IMR-90 (cell line): ENCODE results near the gene MINK1. TPM values are rescaled to one million over a fixed set of nuclear protein-coding genes. Genes with fewer than 3 reads are reported as not detected.

ENCODE experiments used
- ATAC-seq: fragments of 200-7000 bp; cut with Tn5 transposase; 2 replicates; pipeline ENCODE4 v1.9.1; 2020; ENCODE audit warnings: low read depth, mild to moderate bottlenecking, moderate library complexity
- BruUV-seq: library from RNA; stranded (reverse); fragments of 400-500 nt; replicated peaks from 2 replicates; lab custom pipeline; 2021; lab: Mats Ljungman, UMichigan
- CTCF ChIA-PET: fragments of 300-600 bp; formaldehyde crosslinking; extraction: SDS; loops from one replicate; lab custom pipeline; 2021; ENCODE audit warnings: antibody characterized with exemption; lab: Yijun Ruan, JAX
- POLR2A ChIA-PET: fragments of 300-600 bp; sonication (Branson Sonifier 250); formaldehyde crosslinking; loops from one replicate; lab custom pipeline; 2022; ENCODE audit warnings: antibody characterized with exemption; ENCODE audit not compliant: unreplicated experiment; lab: Charles Lee
- DNase-seq: peaks from one replicate; pipeline ENCODE4 v3.0.0; 2013
- H2AFZ ChIP-seq: replicated peaks from 2 replicates; pipeline ENCODE3; 2013; ENCODE audit warnings: low read length, mild to moderate bottlenecking; ENCODE audit not compliant: poor library complexity
- H2AK5ac ChIP-seq: 2 replicates; pipeline ENCODE4 v1.6.1; 2013; ENCODE audit warnings: low read depth, low read length, inconsistent platforms
- H2AK9ac ChIP-seq: replicated peaks from 2 replicates; pipeline ENCODE3; 2013; ENCODE audit warnings: mild to moderate bottlenecking, low read depth, low read length, moderate library complexity; ENCODE audit not compliant: poor library complexity
- H2BK120ac ChIP-seq: 2 replicates; pipeline ENCODE4 v1.6.1; 2013; ENCODE audit warnings: low read depth, low read length, inconsistent platforms
- H2BK15ac ChIP-seq: 3 replicates; pipeline ENCODE4 v1.6.1; 2013; ENCODE audit warnings: low read depth, low read length, inconsistent platforms
- H2BK20ac ChIP-seq: 2 replicates; pipeline ENCODE4 v1.6.1; 2013; ENCODE audit warnings: low read depth, mild to moderate bottlenecking, inconsistent platforms, low read length, moderate library complexity
- H2BK5ac ChIP-seq: 2 replicates; pipeline ENCODE4 v1.6.1; 2013; ENCODE audit warnings: mild to moderate bottlenecking, low read depth, low read length, inconsistent platforms; ENCODE audit not compliant: poor library complexity, severe bottlenecking
- H3K14ac ChIP-seq: replicated peaks from 2 replicates; pipeline ENCODE4 v1.6.1; 2013; ENCODE audit warnings: low read depth, low read length, inconsistent platforms
- H3K18ac ChIP-seq: 2 replicates; pipeline ENCODE4 v1.6.1; 2013; ENCODE audit warnings: low read depth, low read length, control low read depth
- H3K23ac ChIP-seq: 2 replicates; pipeline ENCODE4 v1.6.1; 2013; ENCODE audit warnings: low read depth, low read length, inconsistent platforms
- H3K27ac ChIP-seq: 2 replicates; pipeline ENCODE4 v1.5.1; 2013; ENCODE audit warnings: mild to moderate bottlenecking, control low read depth, low read length; ENCODE audit not compliant: insufficient read depth
- H3K27me3 ChIP-seq: 2 replicates; pipeline ENCODE4 v1.6.1; 2013; ENCODE audit warnings: low read length; ENCODE audit not compliant: control insufficient read depth, insufficient read depth
- H3K36me3 ChIP-seq: 2 replicates; pipeline ENCODE4 v1.6.1; 2013; ENCODE audit warnings: low read length, mixed read lengths; ENCODE audit not compliant: control insufficient read depth, insufficient read depth
- H3K4ac ChIP-seq: 2 replicates; pipeline ENCODE4 v1.6.1; 2013; ENCODE audit warnings: low read depth, low read length, inconsistent platforms
- H3K4me1 ChIP-seq: 2 replicates; pipeline ENCODE4 v1.6.1; 2013; ENCODE audit warnings: low read length, mixed read lengths; ENCODE audit not compliant: control insufficient read depth, insufficient read depth
- H3K4me2 ChIP-seq: 2 replicates; pipeline ENCODE4 v1.6.1; 2013; ENCODE audit warnings: low read depth, mild to moderate bottlenecking, control low read depth, low read length, moderate library complexity
- H3K4me3 ChIP-seq: 2 replicates; pipeline ENCODE4 v1.5.1; 2013; ENCODE audit warnings: low read depth, mild to moderate bottlenecking, control low read depth, low read length, moderate library complexity; ENCODE audit not compliant: insufficient read depth
- H3K56ac ChIP-seq: 2 replicates; pipeline ENCODE4 v1.6.1; 2013; ENCODE audit warnings: low read length, inconsistent platforms; ENCODE audit not compliant: insufficient read depth; ENCODE audit errors: extremely low read depth
- H3K79me1 ChIP-seq, 2 experiments: 2 replicates each; pipeline ENCODE4 v1.6.1; 2013; ENCODE audit warnings: low read length in 2 of 2, inconsistent platforms in 1 of 2, low read depth in 1 of 2
- H3K9ac ChIP-seq: 2 replicates; pipeline ENCODE4 v1.6.1; 2013; ENCODE audit warnings: low read depth, low read length, control low read depth
- H3K9me1 ChIP-seq: 2 replicates; pipeline ENCODE4 v1.6.1; 2013; ENCODE audit warnings: low read length, inconsistent platforms; ENCODE audit not compliant: insufficient read depth
- H3K9me3 ChIP-seq: 2 replicates; pipeline ENCODE4 v1.6.1; 2013; ENCODE audit warnings: low read length; ENCODE audit not compliant: control insufficient read depth, insufficient read depth
- H4K20me1 ChIP-seq: 2 replicates; pipeline ENCODE4 v1.6.1; 2013; ENCODE audit warnings: low read length, inconsistent platforms; ENCODE audit not compliant: insufficient read depth
- H4K5ac ChIP-seq: 2 replicates; pipeline ENCODE4 v1.6.1; 2013; ENCODE audit warnings: mild to moderate bottlenecking, low read depth, low read length, control low read depth
- H4K8ac ChIP-seq, 2 experiments: 2 replicates each; pipeline ENCODE4 v1.6.1; 2013; ENCODE audit warnings: low read depth in 2 of 2, low read length in 2 of 2, control low read depth in 1 of 2, inconsistent platforms in 1 of 2
- H4K91ac ChIP-seq: 2 replicates; pipeline ENCODE4 v1.6.1; 2013; ENCODE audit warnings: low read depth, low read length, inconsistent platforms; ENCODE audit not compliant: insufficient read depth
- CEBPB ChIP-seq: IDR thresholded peaks from 2 replicates; pipeline ENCODE4 v1.6.1; 2012; ENCODE audit warnings: low read depth, low read length, improper control_type of control experiment
- CHD1 ChIP-seq: IDR thresholded peaks from 2 replicates; pipeline ENCODE4 v1.6.1; 2012; ENCODE audit warnings: low read depth, low read length, improper control_type of control experiment
- CTCF ChIP-seq: conservative IDR thresholded peaks from 2 replicates; pipeline ENCODE4 v1.5.1; 2012; ENCODE audit warnings: mild to moderate bottlenecking, low read depth, low read length, improper control_type of control experiment
- MAZ ChIP-seq: IDR thresholded peaks from 2 replicates; pipeline ENCODE4 v1.6.1; 2012; ENCODE audit warnings: low read depth, mild to moderate bottlenecking, low read length, improper control_type of control experiment, moderate library complexity, borderline replicate concordance
- MXI1 ChIP-seq: IDR thresholded peaks from 2 replicates; pipeline ENCODE4 v1.6.1; 2012; ENCODE audit warnings: low read depth, mild to moderate bottlenecking, low read length, moderate library complexity, borderline replicate concordance
- POLR2A ChIP-seq: IDR thresholded peaks from 2 replicates; pipeline ENCODE4 v1.6.1; 2012; ENCODE audit warnings: mild to moderate bottlenecking, low read depth, low read length
- RAD21 ChIP-seq: IDR thresholded peaks from 2 replicates; pipeline ENCODE4 v1.6.1; 2012; ENCODE audit warnings: low read length, improper control_type of control experiment
- RFX5 ChIP-seq: IDR thresholded peaks from 2 replicates; pipeline ENCODE4 v1.8.0; 2012; ENCODE audit warnings: low read depth, mild to moderate bottlenecking, low read length, moderate library complexity
- SMC3 ChIP-seq: fragments of 150-350 bp; IDR thresholded peaks from 2 replicates; pipeline ENCODE4 v1.6.1; 2016; ENCODE audit warnings: low read depth, mild to moderate bottlenecking, antibody characterized with exemption, low read length, moderate library complexity
- WGBS, 2 experiments: methylation state at CpG; one replicate each; pipeline versions ENCODE4 v1.1.5 to v1.1.7; 2013; ENCODE audit warnings: missing lambda C conversion rate in 2 of 2; ENCODE audit not compliant: insufficient read length in 1 of 2; ENCODE audit errors: extremely low coverage in 2 of 2; 5-methylcytosine and 5-hydroxymethylcytosine counted together
- dilution Hi-C: fragments of 300-500 bp; cut with HindIII; formaldehyde crosslinking; loops from one replicate; pipeline ENCODE4 v1.14.3; 2018; ENCODE audit warnings: low sequenced_read_pairs; ENCODE audit not compliant: unreplicated experiment
- in situ Hi-C: fragments of 300-500 bp; cut with MboI; formaldehyde crosslinking; loops from 3 replicates; pipeline ENCODE4 v1.14.3; 2019; ENCODE audit warnings: low sequenced_read_pairs, inconsistent platforms, mixed read lengths
- intact Hi-C: fragments of 100-400 bp; cut with micrococcal nuclease; formaldehyde crosslinking; loops from 2 replicates; pipeline ENCODE4 v1.10.0; 2022
- polyA plus RNA-seq, 3 experiments: library from polyadenylated mRNA; depleted of rRNA; stranded (reverse); fragments of >200 nt; gene quantifications; 2 replicates each; pipeline ENCODE4 v1.2.3, GENCODE V29; 2012; ENCODE audit warnings: low replicate concordance in 1 of 3
- total RNA-seq: library from RNA; depleted of rRNA; stranded (reverse); fragments of >200 nt; gene quantifications from 2 replicates; pipeline ENCODE4 v1.2.3, GENCODE V29; 2012

The MINK1 gene
- total and polyA plus RNA-seq, 2 of the 4 experiments (the other 2 are of a cell fraction) = 12.2 to 40.9 TPM

- no peak overlapping the region for H4K8ac ChIP-seq
- H2BK120ac ChIP-seq = no peak overlapping the region
- no peak overlapping the region for H4K5ac ChIP-seq
- H2BK20ac ChIP-seq = no peak overlapping the region
- ATAC-seq (no peak), DNase-seq (no peak)
- H4K20me1 ChIP-seq = peaks cover 83% of the 10 kb centered on the region
- H3K9me3 ChIP-seq = no peaks in the 10 kb centered on the region
- H2AK5ac ChIP-seq = no peak overlapping the region
- no peak overlapping the region for H2BK5ac ChIP-seq
- H3K36me3 ChIP-seq = peaks cover 2% of the 10 kb centered on the region; the same call in 1 of the 2 replicates
- no peak overlapping the region for H2AK9ac ChIP-seq
- ChIA-PET CTCF (no interaction called here), POLR2A (no interaction called here)
- no peak overlapping the region for H3K14ac ChIP-seq
- BruUV-seq = no TSS peak
- H3K27me3 ChIP-seq = no peaks in the 10 kb centered on the region
- intact Hi-C loops = no loop called here
- dilution Hi-C loops = no loop called here
- H3K4me1 ChIP-seq = peaks cover 12% of the 10 kb centered on the region
- no CpG with 5 or more reads among the region's 5 CpGs for WGBS, 2 experiments
- H3K4me2 ChIP-seq = no peak overlapping the region
- in situ Hi-C loops = no loop called here
- no peak overlapping the region for H3K27ac ChIP-seq
- no peak overlapping the region for H2AFZ ChIP-seq
- H3K9me1 ChIP-seq = peaks cover 20% of the 10 kb centered on the region
- no peak overlapping the region for H4K91ac ChIP-seq
- H3K9ac ChIP-seq = no peak overlapping the region
- H3K4ac ChIP-seq = no peak overlapping the region
- no peak overlapping the region for H2BK15ac ChIP-seq
- H3K79me1 ChIP-seq = peaks cover 52 to 83% of the 10 kb centered on the region in 2 experiments
- H3K4me3 ChIP-seq = no peak overlapping the region
- H3K56ac ChIP-seq = no peak overlapping the region
- no peak overlapping the region for H3K18ac ChIP-seq
- no peak overlapping the region for H3K23ac ChIP-seq
- TF ChIP-seq SMC3 = no peak
- TF ChIP-seq RAD21 = no peak
- no peak for TF ChIP-seq POLR2A
- TF ChIP-seq MXI1 = no peak
- TF ChIP-seq CHD1 = no peak
- TF ChIP-seq MAZ = no peak
- TF ChIP-seq CTCF = no peak
- no peak for TF ChIP-seq CEBPB
- no peak for TF ChIP-seq RFX5
These were observed 15.9 kb downstream of the MINK1 start for GRCh38 chr17:4849011-4849536.
